GM18499 (cell line): ENCODE measurements around the gene ZNF37A.
"Not testable (repeated sequence)": the region's sequence is repeated elsewhere in the genome, so short reads cannot be mapped to it uniquely, and the experiment has no call there.

Experiments used
- ATAC-seq: cut with Tn5 transposase; IDR thresholded peaks from one replicate; pipeline ENCODE4 v1.9.1; 2021; ENCODE audit warnings: moderate number of reproducible peaks; ENCODE audit not compliant: insufficient read depth, unreplicated experiment

Gene ZNF37A

DNA sequence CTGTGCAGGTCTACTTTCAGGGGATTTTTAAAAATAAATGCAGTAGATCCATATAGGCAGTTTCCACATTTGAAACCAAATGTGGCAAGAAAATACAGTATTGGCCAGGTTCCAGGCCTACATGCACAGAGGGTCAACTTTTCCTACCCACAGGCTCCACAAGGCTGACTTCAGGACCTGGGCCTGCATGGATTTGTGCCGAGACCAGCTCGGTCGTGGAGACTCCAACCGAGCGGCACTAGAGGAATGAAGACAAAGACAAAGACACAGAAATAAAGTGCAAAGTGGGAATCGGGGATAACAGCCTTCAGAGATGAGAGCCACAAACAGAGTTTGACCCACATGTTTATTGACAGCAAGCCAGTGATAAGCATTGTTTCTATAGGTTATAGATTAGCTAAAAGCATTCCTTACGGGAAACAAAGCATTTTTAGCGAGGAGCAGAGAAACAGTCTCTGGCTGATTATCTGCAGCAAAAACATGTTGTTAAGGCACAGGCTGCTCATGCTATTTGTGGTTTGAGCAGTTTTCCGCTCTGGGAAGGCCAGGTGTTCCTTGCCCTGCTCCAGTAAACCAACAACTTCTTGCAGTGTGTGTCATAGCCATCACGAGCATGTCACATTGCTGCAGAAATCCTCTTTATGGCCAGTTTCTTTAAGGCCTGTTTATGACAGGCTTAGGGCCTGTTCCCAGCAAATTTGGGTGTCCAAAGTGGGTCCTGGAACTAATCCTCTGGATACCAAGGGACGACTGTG lies 52.6 kb downstream of the ZNF37A start:
- ATAC-seq = no peak

DNA sequence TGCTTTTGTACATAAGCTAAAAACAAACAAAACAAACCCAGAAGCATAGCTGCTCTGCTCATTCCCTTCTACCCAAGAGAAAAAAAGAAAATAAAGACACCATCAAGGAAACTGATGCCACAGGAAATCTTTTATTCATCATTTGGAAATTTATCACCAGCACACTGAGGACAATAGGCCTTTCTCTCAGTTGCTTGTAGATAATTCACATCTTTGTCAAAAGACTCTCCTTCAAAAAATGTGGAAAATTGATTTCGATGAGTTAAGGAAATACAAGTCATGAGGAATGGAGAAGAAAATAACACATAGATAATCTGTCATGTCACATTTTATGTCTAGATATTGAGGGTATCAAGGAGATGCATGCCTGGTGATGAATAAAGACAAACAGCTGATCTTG lies 53.5 kb downstream of the ZNF37A start:
- ATAC-seq = no peak

DNA sequence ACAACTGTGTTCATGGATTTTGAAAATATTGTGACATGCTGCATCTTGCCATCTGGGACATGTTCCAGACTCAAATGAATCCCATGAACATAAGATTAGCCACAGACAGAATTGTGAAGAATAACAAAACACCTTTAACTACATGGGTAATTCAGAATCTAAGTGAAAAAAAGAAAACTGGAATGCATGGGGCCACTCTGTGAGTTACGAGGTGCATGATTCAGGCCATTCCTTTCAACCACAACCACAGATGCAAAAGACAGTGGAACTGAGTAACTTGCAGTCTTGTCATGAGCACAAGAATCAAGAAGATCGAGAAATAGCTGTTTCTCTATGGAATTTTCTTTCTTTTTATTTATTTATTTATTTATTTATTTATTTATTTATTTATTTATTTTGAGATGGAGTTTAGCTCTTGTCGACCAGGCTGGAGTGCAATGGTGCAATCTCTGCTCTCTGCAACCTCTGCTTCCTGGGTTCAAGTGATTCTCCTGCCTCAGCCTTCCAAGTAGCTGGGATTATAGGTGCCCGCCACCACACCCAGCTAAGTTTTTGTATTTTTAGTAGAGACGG lies 56.8 kb downstream of the ZNF37A start:
- ATAC-seq = not testable (repeated sequence)

DNA sequence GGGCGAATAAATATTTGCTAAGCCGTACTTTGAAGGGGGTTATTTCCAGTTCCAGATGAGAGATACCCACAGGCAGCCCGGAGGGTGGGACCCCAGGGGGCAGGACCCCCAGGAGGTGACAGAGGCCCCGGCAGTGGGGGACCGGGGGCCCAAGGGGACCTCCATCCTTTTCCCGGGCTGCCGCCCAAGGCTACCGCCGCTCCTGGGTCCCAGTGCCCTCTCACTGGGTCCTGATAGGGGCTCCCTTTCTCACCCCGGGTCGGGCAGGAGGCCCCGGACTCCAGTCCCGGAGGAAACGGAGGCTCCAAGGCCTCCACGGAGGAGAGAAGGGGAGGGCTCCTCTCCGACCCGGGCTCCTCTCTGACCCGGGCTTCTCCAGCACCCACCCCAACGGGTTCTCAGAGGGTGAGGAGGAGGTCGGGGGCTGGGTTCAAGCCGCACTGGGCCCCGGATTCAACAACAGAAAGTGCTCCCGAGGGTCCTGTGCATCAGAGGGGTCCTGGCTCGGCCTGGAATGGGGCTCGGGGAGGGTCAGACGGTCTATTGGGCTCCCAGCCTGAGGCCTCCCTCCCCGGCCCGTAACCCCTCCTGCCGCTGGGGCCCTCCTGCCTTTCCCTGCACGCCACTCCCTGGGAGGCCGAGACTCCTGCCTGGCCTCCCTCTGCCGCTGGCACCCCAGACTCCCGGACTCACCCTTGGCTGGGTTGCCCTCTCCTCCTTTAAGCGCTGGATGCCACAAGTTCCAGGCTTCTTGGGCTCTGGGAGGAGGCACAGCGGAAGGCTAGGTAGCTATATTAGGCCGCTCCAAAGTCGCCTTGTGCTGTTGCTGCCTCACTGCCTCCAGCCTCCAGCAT lies 62.5 kb downstream of the ZNF37A start:
- no peak for ATAC-seq

DNA sequence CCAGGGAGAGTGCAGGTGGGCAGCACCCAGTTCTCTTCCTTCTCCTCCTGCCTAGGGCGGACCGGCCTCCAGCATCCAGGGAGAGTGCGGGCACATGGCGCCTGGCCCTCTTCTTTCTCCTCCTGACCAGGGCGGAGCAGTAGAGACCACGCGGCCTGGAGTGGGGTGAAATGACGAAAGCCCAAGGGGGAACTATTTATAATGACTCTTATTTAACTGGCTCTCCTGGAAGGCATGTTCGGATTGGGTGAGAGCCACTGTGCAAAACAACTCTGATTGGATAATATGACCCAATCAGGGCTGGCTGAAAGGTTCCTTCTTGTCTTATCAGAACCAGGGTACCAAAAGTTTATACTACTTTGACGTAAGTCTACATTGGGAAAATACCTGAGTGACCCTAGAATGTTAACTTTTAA lies 63.1 kb downstream of the ZNF37A start:
- no peak for ATAC-seq

DNA sequence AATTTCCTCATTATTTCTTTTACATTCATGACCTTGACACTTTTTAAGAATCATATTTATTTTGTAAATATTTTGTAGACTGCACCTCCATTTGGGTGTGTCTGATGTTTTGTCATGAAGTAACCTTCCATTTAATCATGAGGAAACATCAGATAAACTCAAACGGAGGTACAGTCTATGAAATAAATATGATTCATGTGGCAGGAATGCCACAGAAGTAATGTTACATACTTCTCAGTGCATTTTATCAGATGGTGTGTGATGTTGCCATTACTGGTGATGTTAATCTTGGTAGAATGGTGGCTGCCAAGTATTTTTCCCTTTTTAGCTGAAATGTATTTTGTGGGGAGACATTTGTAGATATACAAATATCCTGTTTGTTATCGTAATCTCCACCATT lies 64.9 kb downstream of the ZNF37A start:
- no peak for ATAC-seq

DNA sequence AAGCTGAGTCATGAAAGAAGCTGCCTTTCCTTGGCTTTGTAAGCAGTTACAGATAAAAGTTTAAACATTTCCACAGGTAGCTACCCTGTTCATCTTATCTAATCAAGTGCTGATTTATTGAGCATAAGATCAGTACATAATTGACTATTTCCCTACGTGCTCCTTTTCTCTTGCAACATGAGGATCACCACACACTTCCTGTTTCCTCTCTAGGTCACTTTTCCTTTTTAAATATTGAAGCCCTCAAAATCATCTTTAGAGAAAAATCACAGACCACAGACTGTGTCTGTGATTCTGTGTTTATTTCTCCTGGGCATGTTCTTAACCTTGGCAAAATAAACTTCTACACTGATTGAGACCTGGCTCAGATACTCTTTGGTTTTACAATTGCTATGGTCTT lies 69.5 kb downstream of the ZNF37A start:
- ATAC-seq = no peak

DNA sequence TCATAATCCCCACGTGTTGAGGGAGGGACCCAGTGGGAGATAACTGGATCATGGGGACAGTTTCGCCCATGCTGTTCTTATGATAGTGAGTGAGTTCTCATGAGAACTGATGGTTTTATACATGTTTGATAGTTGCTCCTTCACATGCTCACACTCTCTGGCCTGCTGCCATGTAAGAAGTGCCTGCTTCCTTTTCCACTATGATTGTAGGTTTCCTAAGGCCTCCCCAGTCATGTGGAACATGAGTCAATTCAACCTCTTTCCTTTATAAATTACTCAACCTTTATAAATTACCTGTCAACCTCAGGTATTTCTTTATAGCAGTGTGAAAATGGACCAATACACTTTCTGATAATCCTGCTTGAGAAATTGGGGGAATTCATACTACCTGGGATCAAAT lies 80.2 kb downstream of the ZNF37A start:
- no peak for ATAC-seq

DNA sequence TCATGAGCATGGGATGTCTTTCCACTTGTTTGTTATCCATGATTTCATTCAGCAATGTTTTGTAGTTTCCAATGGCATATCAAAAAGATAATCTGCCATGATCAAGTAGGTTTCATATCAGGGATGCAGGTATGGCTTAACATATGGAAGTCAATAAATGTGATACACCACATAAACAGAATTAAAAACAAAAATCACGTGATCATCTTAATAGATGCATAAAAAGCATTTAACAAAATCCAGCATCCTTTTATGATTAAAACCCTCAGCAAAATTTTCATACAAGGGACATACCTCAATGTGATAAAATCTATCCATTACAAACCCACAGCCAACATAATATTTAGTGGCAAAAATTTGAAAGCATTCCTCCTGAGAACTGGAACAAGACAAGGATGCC lies 90.3 kb downstream of the ZNF37A start:
- no peak for ATAC-seq
